Activated naive CD8-positive, alpha-beta T cell (primary cell): ENCODE results near the gene YWHAB.
A peak's percentile ranks its signal among the peaks of the same experiment; 100 is the strongest.

Experiments
- H3K27ac Mint-ChIP-seq: one replicate; pipeline ENCODE4 v1.8.0; 2021; ENCODE audit warnings: mixed read lengths
- H3K27me3 Mint-ChIP-seq: one replicate; pipeline ENCODE4 v1.8.0; 2021; ENCODE audit warnings: mixed read lengths
- H3K36me3 Mint-ChIP-seq: one replicate; pipeline ENCODE4 v1.8.0; 2021; ENCODE audit warnings: mixed read lengths
- H3K4me1 Mint-ChIP-seq: one replicate; pipeline ENCODE4 v1.8.0; 2021; ENCODE audit warnings: low read depth, mixed read lengths
- H3K4me3 Mint-ChIP-seq: one replicate; pipeline ENCODE4 v1.8.0; 2021; ENCODE audit warnings: mild to moderate bottlenecking, mixed read lengths
- H3K9me3 Mint-ChIP-seq: one replicate; pipeline ENCODE4 v1.8.0; 2021; ENCODE audit warnings: low read depth, mixed read lengths

YWHAB gene

DNA sequence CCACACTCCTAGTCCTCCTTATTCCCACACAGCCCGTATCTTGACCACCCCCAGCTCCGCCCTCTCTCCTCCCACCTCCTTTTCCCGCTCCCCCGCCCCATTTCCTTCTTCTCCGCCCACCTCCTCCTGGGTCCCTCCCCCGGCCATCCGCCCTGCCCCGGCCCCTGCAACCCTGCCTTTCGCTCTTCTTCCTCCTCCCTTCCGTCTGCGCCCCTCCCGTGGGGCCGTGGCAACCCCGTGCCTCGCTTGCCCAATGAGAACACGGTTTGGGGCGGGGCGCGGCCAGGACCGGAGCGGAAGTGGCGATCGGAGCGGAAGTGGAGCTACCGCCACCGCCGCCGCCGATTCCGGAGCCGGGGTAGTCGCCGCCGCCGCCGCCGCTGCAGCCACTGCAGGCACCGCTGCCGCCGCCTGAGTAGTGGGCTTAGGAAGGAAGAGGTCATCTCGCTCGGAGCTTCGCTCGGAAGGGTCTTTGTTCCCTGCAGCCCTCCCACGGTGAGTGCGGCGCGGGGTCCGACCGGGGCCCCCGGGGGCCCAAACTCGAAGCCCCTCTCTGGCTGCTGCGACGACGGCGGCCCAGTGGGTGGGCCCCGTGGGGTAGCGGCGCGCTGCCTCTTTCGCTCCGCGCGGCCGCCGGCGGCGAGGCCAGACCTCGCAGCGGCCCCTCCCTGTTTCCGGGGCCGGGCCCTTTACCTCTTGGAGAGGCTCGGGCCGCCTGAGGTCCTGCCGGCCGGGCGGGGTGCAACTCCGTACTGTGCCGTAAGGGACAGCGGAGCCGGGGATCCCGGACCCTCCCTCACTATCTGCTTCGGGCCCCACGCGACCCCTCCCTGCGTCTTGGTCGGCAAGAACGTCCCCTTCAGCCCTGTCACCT is at the start of gene YWHAB:
YWHAB (plus strand) TSS at position 314 of the 874 bp plus-strand sequence. CDS start 15,829 bp downstream, outside the sequence.
- H3K27me3 Mint-ChIP-seq = no peaks in the 10 kb centered on the region
- H3K4me3 Mint-ChIP-seq = peak within 1 kb of the TSS; percentile 95
- H3K4me1 Mint-ChIP-seq = peaks cover 55% of the 10 kb centered on the region
- peak within 1 kb of the TSS; percentile 93 for H3K27ac Mint-ChIP-seq
- H3K36me3 Mint-ChIP-seq = no peaks in the 10 kb centered on the region
- H3K9me3 Mint-ChIP-seq = no peaks in the 10 kb centered on the region

DNA sequence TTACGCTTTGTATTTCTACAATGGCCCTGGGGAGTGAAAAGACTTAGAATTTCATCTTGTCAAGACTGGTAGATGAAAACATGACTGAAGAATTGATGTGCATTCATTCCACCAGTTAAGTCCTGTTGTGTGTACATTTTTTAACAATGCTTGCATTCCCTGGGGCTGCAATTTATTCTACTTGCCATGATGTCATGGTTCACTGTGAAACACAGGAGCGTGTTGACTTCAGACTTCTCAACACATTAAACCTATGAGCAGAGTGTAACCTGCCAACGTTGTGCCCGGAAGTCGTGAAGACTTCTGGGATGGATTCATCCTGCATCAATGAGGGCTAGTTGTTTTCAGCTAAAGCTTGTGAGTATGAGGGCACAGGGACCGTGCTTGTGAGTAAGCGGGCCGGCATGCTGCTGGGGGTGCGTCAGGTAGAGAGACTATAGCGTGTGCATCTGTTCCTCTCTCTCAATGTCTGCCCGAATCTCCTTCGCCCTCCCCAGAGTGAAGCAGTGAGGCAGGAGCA is 48.8 kb upstream of the YWHAB start:
- Mint-ChIP-seq H3K27me3 (peaks cover 14% of the 10 kb centered on the region), H3K27ac (no peak overlapping the region), H3K9me3 (no peaks in the 10 kb centered on the region), H3K36me3 (peaks cover 6% of the 10 kb centered on the region), H3K4me3 (no peak overlapping the region), H3K4me1 (no peaks in the 10 kb centered on the region)

DNA sequence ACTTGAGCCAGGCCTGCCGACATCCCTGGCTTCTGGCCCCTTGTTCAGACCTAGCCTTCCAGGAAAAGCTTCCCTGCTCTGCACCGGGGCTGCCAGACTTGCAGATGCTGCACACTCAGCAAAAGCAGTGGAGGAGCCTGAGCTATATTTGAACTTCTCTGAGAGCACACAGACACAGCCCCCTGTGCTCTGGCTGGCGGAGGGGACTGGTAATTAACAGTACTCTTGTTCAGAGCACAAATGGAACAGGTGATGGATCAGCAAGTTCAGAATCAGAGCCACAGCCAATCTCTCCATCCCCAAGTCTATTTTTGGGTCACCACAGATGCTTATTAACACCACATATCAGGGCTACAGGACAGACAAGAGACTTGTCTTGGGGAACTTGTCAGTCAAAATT is 47.6 kb upstream of the YWHAB start:
- Mint-ChIP-seq H3K9me3 (no peaks in the 10 kb centered on the region), H3K27ac (no peak overlapping the region), H3K36me3 (peaks cover 6% of the 10 kb centered on the region), H3K4me1 (no peaks in the 10 kb centered on the region), H3K27me3 (peaks cover 15% of the 10 kb centered on the region), H3K4me3 (no peak overlapping the region)

DNA sequence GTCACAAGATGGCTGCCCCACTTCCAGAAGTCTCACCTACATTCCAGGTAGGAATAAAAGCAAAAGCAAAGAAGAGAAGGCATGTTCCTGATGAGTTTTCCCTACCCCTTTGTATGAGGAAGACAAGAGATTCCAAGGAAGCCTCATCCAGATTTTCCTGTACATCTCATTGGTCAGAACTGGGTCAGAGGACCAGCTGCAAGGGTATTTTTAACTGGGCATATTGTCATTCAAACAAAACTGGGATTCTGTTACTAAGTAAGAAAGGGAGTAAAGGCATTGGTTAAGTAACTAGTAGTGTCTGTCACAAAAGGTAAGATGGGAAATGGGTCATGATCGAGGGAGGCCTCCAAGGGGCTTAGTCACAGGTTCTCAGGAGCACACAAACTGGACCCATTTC is 47.0 kb upstream of the YWHAB start:
- Mint-ChIP-seq H3K4me1 (no peaks in the 10 kb centered on the region), H3K27ac (no peak overlapping the region), H3K36me3 (peaks cover 8% of the 10 kb centered on the region), H3K27me3 (peaks cover 18% of the 10 kb centered on the region), H3K9me3 (no peaks in the 10 kb centered on the region), H3K4me3 (no peak overlapping the region)

DNA sequence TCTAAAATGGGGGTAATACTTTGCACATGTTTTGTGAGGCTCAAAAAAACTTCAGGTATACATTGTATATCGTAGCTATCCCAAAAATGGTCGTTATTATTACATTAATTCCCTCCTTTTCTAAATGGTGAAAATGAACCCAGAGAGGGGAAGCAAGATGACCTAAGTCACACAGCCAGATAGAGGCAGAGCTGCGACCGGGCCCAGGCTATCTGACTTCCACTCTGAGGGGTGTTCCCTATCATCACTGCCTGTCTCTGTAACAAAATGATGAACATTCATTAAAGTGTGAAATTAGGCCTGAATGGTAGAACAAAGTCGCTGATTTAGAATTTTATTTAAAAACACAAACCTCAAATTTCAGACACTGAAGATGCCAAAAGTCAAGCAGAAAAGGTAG is 46.0 kb upstream of the YWHAB start:
- no peak overlapping the region for H3K27ac Mint-ChIP-seq
- H3K36me3 Mint-ChIP-seq = peaks cover 8% of the 10 kb centered on the region
- H3K4me3 Mint-ChIP-seq = no peak overlapping the region
- no peaks in the 10 kb centered on the region for H3K9me3 Mint-ChIP-seq
- H3K4me1 Mint-ChIP-seq = no peaks in the 10 kb centered on the region
- peaks cover 22% of the 10 kb centered on the region for H3K27me3 Mint-ChIP-seq

DNA sequence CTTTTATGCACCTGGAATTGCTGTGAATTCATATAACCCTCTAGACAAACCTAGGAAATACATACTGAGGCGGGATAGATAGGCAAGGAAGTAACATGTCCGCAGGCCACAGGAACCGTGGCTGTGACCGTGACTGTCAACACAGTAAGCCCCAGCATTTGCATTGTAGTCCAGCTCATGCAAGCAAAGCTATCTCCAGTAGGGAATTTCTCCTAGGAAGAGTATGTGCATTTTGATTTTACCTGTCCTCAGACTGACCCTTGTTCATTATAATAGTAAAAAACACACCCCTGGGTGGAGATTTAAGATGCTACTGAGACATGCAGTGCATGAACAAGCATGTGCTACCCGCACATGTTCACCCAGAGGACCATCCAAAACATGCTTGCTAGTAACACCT is 44.7 kb upstream of the YWHAB start:
- H3K27me3 Mint-ChIP-seq = peaks cover 26% of the 10 kb centered on the region
- H3K4me1 Mint-ChIP-seq = no peaks in the 10 kb centered on the region
- no peaks in the 10 kb centered on the region for H3K9me3 Mint-ChIP-seq
- no peak overlapping the region for H3K27ac Mint-ChIP-seq
- H3K4me3 Mint-ChIP-seq = no peak overlapping the region
- H3K36me3 Mint-ChIP-seq = peaks cover 8% of the 10 kb centered on the region

DNA sequence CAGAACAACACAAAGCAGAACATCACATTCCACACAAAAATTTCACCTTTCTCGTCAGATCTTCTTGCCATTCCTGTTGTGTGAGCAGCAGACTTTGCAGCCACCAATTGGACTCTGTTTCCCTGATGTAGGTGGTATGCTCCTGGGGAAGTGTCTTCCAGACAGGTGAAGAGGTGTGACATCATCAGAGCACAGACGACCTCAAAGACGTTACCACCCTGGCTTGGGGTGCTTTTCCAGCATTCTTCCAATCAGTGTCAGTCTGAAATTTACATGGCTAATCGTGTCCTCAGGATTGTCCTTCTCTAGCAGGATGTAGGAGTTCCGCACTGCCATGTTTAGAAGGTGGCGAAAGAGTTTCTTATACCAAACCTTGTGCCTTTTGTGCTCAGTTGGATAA is 43.5 kb upstream of the YWHAB start:
- Mint-ChIP-seq H3K9me3 (no peaks in the 10 kb centered on the region), H3K27me3 (peaks cover 26% of the 10 kb centered on the region), H3K4me1 (no peaks in the 10 kb centered on the region), H3K36me3 (peaks cover 8% of the 10 kb centered on the region), H3K27ac (no peak overlapping the region), H3K4me3 (no peak overlapping the region)

DNA sequence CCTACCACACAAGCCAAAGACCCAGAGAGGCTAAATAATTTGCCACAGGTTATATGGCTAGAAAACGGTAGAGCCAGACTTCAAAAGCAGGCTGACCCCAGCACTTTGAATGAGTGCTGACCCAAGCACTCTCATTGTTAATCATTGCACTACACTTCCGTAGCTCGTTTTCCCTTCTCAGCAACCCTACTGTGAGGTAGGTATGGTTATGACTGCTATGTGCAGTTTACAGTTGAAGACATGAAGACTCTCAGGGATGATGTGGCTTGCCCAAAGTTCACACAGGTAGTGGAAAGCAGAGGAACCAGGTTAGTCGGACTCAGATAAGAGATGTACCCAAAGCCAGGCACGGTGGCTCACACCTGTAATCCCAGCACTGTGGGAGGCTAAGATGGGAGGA is 41.6 kb upstream of the YWHAB start:
- Mint-ChIP-seq H3K4me1 (no peaks in the 10 kb centered on the region), H3K27me3 (peaks cover 18% of the 10 kb centered on the region), H3K4me3 (no peak overlapping the region), H3K9me3 (no peaks in the 10 kb centered on the region), H3K36me3 (peaks cover 8% of the 10 kb centered on the region), H3K27ac (no peak overlapping the region)

DNA sequence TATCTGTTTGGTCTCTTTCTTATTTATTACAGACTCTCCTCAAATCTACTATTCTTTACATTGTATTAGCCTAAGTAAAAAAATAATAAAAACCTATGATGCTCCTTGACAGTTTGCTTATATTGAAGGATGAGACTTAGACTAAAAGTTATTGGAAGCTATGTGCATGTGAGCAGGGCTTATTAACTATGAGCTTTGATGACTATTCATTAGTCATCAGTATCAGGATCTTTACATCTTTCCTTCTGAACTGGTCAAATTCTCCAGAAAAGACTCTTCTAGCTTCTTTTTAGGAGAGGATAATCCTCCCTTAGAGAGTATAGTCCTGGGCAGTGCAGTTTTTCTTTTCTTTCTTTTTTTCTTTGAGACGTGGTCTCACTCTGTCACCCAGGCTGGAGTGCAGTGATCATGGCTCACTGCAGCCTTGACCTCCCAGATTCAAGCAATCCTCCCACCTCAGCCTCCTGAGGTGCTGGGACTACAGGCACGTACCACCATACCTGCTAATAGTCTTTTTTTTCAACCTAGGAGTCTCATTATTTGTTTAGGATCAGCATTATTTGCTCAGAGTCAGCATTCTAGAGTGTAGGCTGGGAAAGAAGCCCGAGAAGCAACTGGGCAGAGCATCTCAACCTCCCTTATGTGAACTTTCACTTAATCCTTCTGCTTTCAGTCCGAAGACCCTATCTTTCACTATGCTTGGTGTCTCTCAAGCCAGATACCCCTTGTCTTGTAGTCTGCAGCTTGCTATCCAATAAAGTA is 37.1 kb upstream of the YWHAB start:
- Mint-ChIP-seq H3K4me3 (no peak overlapping the region), H3K27me3 (peaks cover 12% of the 10 kb centered on the region), H3K4me1 (no peaks in the 10 kb centered on the region), H3K27ac (no peak overlapping the region), H3K36me3 (no peaks in the 10 kb centered on the region), H3K9me3 (no peaks in the 10 kb centered on the region)

DNA sequence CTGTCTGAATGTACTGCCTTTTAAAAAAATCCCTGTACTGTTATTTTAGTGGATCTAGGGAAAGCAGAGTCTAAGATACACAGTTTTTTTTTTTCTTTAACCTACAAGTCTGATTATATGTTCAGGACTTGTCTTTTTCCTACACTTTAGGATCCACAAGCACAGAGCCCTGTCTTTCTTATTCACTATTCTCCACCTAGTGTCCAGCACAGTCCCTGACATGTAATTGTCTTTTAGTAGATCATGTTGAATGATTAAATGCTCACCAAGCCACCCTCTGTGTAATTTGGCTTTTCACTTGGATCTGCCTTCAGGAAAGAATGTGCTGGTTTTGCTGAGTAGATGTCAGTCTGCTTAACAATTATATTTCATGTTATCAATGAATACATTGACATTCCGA is 35.8 kb upstream of the YWHAB start:
- no peaks in the 10 kb centered on the region for H3K4me1 Mint-ChIP-seq
- no peaks in the 10 kb centered on the region for H3K36me3 Mint-ChIP-seq
- no peak overlapping the region for H3K4me3 Mint-ChIP-seq
- no peak overlapping the region for H3K27ac Mint-ChIP-seq
- peaks cover 8% of the 10 kb centered on the region for H3K27me3 Mint-ChIP-seq
- H3K9me3 Mint-ChIP-seq = no peaks in the 10 kb centered on the region

DNA sequence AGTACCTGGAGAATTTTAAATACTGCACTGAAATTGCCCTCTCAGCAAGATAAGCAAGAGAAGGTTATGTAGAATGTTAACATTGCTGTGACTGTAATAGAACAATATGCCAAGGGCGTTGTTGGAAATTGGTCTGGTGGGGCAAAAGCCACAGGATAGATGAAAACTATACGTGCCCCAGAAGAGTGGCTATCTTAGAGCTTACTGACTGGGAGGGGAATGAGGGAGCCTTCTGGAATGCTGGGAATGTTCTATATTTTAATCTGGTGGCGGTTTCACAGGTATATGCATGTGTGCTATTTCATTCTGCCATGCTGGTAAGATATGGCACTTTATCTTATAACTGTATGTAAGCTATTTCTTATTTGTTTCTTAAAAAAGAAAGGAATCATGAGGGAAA is 35.2 kb upstream of the YWHAB start:
- Mint-ChIP-seq H3K9me3 (no peaks in the 10 kb centered on the region), H3K27me3 (peaks cover 4% of the 10 kb centered on the region), H3K4me1 (no peaks in the 10 kb centered on the region), H3K27ac (no peak overlapping the region), H3K36me3 (no peaks in the 10 kb centered on the region), H3K4me3 (no peak overlapping the region)

DNA sequence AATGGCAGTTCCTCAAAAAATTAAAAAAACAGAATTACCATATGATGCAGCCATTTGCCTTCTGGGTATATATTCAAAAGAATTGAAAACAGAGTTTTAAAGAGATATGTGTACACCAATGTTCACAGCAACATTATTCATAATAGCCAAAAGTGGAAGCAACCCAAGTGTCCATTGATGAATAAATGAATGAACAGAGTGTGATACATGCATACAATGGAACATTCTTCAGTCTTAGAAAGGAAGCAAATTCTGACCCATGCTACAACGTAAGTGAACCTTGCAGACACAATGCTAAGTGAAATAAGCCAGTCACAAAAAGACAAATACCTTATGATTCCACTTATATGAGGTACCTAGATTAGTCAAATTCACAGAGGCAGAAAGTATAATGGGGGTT is 34.7 kb upstream of the YWHAB start:
- Mint-ChIP-seq H3K36me3 (no peaks in the 10 kb centered on the region), H3K4me3 (no peak overlapping the region), H3K27me3 (peaks cover 4% of the 10 kb centered on the region), H3K9me3 (no peaks in the 10 kb centered on the region), H3K4me1 (no peaks in the 10 kb centered on the region), H3K27ac (no peak overlapping the region)

DNA sequence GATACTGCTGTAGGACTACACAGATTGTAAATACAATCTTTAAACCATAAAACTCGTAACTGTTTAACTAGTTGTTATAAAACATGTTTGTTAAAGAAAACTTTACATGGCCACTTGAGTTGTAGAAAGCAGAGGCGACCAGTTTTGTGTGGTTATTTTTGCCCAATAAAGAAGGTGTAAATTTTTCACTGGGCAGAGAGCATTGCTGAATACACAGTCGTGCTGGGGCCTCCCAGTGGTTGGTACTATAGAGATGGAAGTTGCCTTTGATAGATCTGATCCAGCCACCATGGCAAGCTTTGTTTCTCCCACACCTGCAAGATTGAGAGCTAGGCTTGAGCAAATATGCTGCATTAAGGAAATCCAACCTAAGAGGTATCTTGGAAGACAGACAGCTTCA is 34.0 kb upstream of the YWHAB start:
- no peak overlapping the region for H3K27ac Mint-ChIP-seq
- no peak overlapping the region for H3K4me3 Mint-ChIP-seq
- H3K27me3 Mint-ChIP-seq = peaks cover 4% of the 10 kb centered on the region
- no peaks in the 10 kb centered on the region for H3K9me3 Mint-ChIP-seq
- no peaks in the 10 kb centered on the region for H3K36me3 Mint-ChIP-seq
- H3K4me1 Mint-ChIP-seq = no peaks in the 10 kb centered on the region

DNA sequence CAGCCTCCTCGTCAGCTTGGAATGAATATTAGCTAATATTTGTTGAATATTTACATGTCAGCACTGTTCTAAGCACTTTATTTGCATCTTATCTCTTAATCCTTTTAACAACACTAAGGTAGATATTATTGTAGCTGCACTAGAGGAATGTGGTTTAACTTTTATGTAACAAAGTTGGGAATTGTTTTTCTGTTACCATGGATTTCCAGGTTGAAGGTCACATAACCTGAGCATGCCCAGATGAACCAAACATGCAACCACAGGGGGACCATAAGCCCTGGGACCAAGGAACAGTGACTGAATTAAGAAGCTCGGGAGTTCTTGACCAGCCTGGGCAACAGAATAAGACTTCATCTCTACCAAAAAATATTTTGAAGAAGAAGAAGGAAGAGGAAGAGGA is 29.1 kb upstream of the YWHAB start:
- peaks cover 9% of the 10 kb centered on the region for H3K4me1 Mint-ChIP-seq
- H3K4me3 Mint-ChIP-seq = no peak overlapping the region
- no peaks in the 10 kb centered on the region for H3K27me3 Mint-ChIP-seq
- H3K27ac Mint-ChIP-seq = no peak overlapping the region
- no peaks in the 10 kb centered on the region for H3K9me3 Mint-ChIP-seq
- no peaks in the 10 kb centered on the region for H3K36me3 Mint-ChIP-seq

DNA sequence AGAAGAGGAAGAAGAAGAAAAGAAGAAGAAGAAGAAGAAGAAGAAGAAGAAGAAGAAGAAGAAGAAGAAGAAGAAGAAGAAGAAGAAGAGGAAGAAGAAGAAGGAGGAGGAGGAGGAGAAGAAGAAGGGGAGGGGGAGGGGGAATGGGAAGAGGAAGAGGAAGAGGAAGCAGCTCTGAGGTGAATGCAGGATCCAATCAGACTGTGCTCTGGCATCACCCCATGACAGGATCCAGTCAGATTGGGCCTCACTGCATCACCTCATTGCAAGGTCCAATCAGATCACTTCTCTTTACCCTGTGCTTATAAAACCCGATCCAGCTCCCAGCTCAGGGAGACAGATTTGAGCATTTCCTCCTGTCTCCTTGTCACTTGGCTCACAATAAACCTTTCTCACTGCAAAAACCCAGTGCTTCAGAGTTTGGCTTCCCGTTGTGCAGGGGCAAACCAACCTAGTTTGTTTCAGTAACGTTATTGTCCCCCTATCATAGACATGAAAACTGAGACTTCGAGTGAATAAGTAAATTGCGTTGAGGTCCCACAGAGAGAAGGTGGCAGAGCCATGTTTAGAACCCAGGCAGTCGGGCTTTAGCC is 28.6 kb upstream of the YWHAB start:
- Mint-ChIP-seq H3K27ac (no peak overlapping the region), H3K4me1 (peaks cover 14% of the 10 kb centered on the region), H3K4me3 (no peak overlapping the region), H3K36me3 (no peaks in the 10 kb centered on the region), H3K9me3 (no peaks in the 10 kb centered on the region), H3K27me3 (no peaks in the 10 kb centered on the region)
